GM12874 (cell line): ENCODE results near the gene EAF1.

Experiments
- TF ChIP-seq, protein P1 (sequence below): IDR thresholded peaks from 2 replicates; pipeline ENCODE4 v1.5.1; 2011; ENCODE audit warnings: low read depth, mild to moderate bottlenecking, control low read depth, low read length, moderate library complexity; ENCODE audit not compliant: insufficient read depth

Gene EAF1

DNA sequence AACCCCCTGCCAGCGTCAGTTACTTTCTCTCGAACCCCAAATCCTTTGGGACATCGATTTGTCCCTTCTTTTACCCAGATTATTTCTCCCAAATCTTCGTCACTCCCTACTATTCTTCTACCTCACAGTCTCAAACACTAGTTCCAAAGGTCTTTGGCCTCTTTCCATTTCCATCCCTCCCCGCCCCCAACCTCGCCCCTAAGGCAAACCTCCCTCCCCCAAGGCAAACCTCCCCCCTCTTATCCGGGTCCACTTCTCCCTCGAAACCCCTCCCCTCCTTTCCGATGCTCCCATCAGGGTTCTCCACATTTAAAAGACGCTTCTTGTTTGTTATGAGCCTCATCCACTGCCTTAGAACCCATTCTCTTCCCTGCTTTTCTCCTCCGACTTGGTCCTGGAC, 583 bp downstream of the EAF1 start:
- TF ChIP-seq, protein P1, sequence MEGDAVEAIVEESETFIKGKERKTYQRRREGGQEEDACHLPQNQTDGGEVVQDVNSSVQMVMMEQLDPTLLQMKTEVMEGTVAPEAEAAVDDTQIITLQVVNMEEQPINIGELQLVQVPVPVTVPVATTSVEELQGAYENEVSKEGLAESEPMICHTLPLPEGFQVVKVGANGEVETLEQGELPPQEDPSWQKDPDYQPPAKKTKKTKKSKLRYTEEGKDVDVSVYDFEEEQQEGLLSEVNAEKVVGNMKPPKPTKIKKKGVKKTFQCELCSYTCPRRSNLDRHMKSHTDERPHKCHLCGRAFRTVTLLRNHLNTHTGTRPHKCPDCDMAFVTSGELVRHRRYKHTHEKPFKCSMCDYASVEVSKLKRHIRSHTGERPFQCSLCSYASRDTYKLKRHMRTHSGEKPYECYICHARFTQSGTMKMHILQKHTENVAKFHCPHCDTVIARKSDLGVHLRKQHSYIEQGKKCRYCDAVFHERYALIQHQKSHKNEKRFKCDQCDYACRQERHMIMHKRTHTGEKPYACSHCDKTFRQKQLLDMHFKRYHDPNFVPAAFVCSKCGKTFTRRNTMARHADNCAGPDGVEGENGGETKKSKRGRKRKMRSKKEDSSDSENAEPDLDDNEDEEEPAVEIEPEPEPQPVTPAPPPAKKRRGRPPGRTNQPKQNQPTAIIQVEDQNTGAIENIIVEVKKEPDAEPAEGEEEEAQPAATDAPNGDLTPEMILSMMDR = no peak

DNA sequence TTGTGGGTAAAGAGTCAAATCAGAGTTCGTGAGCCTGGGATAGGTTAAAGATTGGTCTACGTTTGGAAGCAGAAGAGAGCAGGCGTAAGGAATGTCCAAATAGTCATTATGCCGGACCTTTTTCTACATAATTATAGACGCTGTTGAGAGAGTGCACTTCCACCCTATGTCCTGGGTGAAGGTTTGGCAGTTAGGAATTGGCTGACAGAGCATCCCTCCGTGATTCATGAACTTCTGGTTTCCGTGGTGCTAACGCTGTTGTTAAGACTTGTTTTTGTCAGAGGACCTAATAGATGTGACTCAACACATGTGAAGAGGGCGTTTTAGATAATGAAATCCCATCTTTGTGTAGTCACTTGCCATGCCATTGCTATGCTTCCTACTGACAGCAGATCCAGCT, 1.1 kb downstream of the EAF1 start:
- TF ChIP-seq, protein P1 = no peak

DNA sequence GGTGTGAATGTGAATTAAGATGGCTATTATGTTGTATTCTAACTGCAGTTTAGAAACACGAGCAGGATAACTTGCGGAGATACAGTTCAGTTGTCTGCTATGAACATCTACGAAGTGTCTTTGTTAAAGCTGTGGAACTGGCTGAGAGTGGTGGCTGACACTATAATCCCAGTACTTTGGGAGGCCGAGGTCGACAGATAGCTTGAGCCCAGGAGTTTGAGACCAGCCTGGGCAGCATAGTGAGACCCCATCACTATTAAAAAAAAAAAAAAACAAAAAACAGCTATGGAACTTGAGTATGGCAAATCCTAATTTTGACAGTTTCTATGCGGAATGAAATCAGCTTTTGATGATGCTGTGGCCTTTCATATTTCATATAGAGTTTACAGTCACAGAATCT, 1.7 kb downstream of the EAF1 start:
- TF ChIP-seq, protein P1 = no peak

DNA sequence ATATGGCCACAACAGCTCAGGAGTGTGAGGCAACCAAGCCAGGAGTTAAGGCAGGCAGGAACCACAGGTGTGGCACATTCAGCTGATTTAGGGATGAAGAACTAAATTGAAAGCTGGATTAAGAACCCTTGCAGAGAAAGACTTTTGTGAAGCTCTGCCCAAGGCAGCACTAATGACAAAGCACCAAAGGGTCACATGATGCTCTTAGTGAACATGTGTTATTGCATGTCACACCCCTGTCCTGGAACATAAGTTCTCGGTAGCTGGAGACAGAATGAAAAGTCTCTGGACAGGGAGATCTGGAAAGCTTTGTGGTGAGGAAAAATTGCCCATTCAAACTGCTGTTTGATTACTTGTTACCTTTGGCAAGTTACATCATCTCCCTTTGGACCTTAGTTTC, 3.2 kb downstream of the EAF1 start:
- TF ChIP-seq, protein P1 = no peak

DNA sequence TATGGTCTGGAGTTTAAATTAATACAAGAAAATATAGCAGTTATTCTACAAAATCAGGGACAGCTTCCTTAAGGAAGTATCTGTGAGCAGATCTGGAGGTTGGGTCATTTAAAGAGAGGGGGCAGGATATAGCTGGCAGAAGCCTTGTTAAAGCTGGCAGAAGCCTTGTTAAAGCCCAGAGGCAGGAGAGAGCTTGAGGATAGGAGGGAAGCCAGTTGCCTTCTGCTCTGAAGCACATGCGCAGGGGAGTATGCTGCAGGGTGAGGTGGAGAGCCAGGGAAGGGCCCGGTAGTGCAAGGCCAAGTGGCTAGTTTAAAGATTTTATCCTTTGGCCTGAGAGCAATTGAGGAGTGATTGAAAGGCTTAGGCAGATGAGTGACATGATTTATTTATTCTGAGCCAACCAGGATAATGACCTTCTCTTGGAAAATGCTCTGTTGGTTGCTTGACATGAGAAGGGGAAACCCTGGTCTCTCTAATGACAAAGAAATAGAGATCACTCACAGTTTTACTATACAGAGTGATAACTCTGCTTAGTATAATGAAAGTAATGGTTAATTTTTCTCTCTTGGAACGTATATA, 3.9 kb downstream of the EAF1 start:
- TF ChIP-seq, protein P1 = no peak

DNA sequence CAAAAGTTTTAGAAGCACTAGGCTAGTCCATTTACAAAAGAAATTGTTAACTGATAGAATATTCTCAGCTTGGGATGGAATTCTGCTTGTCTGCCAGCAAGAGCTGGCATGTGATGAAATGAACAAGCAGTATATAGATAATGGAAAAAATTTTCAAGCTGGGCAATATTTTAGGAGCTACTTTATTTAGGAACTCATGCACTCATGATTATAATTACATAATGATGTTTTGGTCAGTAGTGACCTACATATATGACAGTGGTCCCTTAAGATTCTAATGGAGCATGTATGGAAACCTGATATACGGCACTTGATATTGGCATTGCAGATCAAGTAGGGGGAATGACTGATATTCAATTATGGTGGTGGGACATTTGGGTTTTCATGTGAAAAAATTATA, 6.1 kb downstream of the EAF1 start:
- TF ChIP-seq, protein P1 = no peak

DNA sequence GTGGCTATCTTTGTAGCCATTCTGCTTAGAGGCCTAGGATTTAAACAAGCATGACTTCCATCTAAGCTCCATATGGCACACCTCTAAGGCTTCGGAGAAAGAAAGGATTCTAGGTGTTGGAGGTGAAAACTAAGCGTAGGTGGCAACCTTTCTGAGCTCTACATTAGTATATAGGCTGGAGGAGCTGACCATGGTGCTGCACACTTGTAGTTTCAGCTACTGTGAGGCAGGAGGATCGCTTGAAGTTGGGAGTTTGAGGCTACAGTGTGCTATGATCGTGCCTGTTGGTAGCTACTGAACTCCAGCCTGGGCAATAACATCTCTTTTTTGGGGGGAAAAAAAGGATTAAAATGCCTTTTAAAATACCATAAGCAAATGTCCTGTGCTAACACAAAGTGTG, 7.4 kb downstream of the EAF1 start:
- TF ChIP-seq, protein P1 = no peak

DNA sequence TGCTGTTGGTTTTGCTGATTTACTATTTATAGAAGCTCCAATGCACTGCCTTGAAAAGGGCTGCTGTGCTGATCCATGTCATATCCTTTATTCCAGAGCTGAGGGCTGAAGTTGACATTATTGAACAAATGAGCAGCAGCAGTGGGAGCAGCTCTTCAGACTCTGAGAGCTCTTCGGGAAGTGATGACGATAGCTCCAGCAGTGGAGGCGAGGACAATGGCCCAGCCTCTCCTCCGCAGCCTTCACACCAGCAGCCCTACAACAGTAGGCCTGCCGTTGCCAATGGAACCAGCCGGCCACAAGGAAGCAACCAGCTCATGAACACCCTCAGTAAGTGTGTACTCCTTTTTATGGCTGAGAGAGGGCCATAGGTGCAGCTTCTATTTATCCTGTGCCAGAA, 8.8 kb downstream of the EAF1 start:
- TF ChIP-seq, protein P1 = no peak
